ENCODE results near the gene PDE3A. TPM values are rescaled to one million over a fixed set of nuclear protein-coding genes. Genes with fewer than 3 reads are reported as not detected.
"Not testable (repeated sequence)": the region's sequence is repeated elsewhere in the genome, so short reads cannot be mapped to it uniquely, and the experiment has no call there.

The PDE3A gene
- total and polyA plus RNA-seq, 2 of the 4 experiments (the other 2 are of a cell fraction): 0.09 to 0.18 TPM

DNA sequence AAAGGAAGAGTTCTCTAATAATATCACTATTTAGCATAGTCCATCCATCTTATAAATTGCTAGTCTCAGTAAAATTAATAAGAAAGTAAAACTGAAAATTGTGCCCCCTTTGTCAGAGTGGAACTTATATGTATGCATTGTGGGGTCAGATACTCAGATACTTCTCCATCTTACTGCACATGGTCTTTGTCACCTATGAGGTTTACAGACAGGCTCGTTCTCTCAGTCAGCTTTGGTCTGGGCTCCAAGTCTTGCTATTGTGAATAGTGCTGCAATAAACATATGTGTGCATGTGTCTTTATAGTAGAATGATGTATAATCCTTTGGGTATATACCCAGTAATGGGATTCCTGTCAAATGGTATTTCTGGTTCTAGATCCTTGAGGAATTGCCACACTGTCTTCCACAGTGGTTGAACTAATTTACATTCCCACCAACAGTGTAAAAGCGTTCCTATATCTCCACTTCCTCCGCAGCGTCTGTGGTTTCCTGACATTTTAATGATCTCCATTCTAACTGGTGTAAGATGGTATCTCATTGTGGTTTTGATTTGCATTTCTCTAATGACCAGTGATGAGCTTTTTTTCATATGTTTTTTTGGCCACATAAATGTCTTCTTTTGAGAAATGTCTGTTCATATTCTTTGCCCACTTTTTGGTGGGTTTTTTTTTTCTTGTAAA, 37.4 kb upstream of the PDE3A start:
- in situ Hi-C loops (cut with MboI; ENCODE audit: low sequenced_read_pairs); H4K20me1 ChIP-seq (ENCODE audit: insufficient read depth, low read length); H3K23ac ChIP-seq (ENCODE audit: low read depth, low read length); H3K9ac ChIP-seq (ENCODE audit: low read depth, low read length); H3K4ac ChIP-seq (ENCODE audit: low read depth, low read length); H2AK5ac ChIP-seq (ENCODE audit: low read depth, low read length); H2AFZ ChIP-seq (replicated peaks; ENCODE audit: low read length, poor library complexity); H3K36me3 ChIP-seq (ENCODE audit: control insufficient read depth, insufficient read depth, low read length); H2BK120ac ChIP-seq (ENCODE audit: low read depth, low read length); CTCF ChIA-PET; H3K4me2 ChIP-seq (ENCODE audit: low read depth, low read length); POLR2A ChIA-PET (ENCODE audit: unreplicated experiment); H3K9me1 ChIP-seq (ENCODE audit: insufficient read depth, low read length); dilution Hi-C loops (cut with HindIII; ENCODE audit: low sequenced_read_pairs, unreplicated experiment); H3K79me1 ChIP-seq (ENCODE audit: low read depth in 1 of 2, low read length in 2 of 2); H3K56ac ChIP-seq (ENCODE audit: extremely low read depth, insufficient read depth, low read length); BruUV-seq (replicated peaks); H3K14ac ChIP-seq (replicated peaks; ENCODE audit: low read depth, low read length); H4K91ac ChIP-seq (ENCODE audit: insufficient read depth, low read depth, low read length); intact Hi-C loops (cut with micrococcal nuclease); H2BK20ac ChIP-seq (ENCODE audit: low read depth, low read length); H3K9me3 ChIP-seq (ENCODE audit: control insufficient read depth, insufficient read depth, low read length); H2BK15ac ChIP-seq (ENCODE audit: low read depth, low read length); ATAC-seq (ENCODE audit: low read depth); H4K8ac ChIP-seq (ENCODE audit: low read depth in 2 of 2, low read length in 2 of 2); H3K18ac ChIP-seq (ENCODE audit: low read depth, low read length); H2AK9ac ChIP-seq (replicated peaks; ENCODE audit: low read depth, low read length, poor library complexity); H3K4me3 ChIP-seq (ENCODE audit: insufficient read depth, low read depth, low read length); H3K4me1 ChIP-seq (ENCODE audit: control insufficient read depth, insufficient read depth, low read length); DNase-seq; H2BK5ac ChIP-seq (ENCODE audit: low read depth, low read length, poor library complexity, severe bottlenecking); H3K27me3 ChIP-seq (ENCODE audit: control insufficient read depth, insufficient read depth, low read length); H4K5ac ChIP-seq (ENCODE audit: low read depth, low read length); H3K27ac ChIP-seq (ENCODE audit: insufficient read depth, low read length): not testable (repeated sequence)
- no CpG with 5 or more reads among the region's 4 CpGs for WGBS, 2 experiments (ENCODE audit: extremely low coverage in 2 of 2, insufficient read length in 1 of 2)

Data from IMR-90 (cell line).